H4 (cell line): ENCODE results near the gene TECPR2. TPM values are rescaled to one million over a fixed set of nuclear protein-coding genes. Genes with fewer than 3 reads are reported as not detected.
"Not testable (repeated sequence)": the region's sequence is repeated elsewhere in the genome, so short reads cannot be mapped to it uniquely, and the experiment has no call there.

Experiments used
- DNase-seq: peaks from one replicate; pipeline ENCODE4 v3.0.0-alpha.2; 2015; ENCODE audit warnings: low spot score
- total RNA-seq: library from RNA; depleted of rRNA; stranded (reverse); fragments of >200 nt; shearing (Covaris generic); gene quantifications from 2 replicates; pipeline ENCODE4 v1.2.3, GENCODE V29; 2014; rRNA removed

The TECPR2 gene
- total RNA-seq = 3.0 and 3.6 TPM in 2 replicates

GRCh38 chr14:102362545-102363181, at the start of gene TECPR2, which contains the start of gene CINP:
Gene TECPR2 (plus strand): TSS chr14:102362941. CDS start chr14:102376722, 13,781 bp downstream.
Gene CINP (minus strand): TSS chr14:102362890. CDS start chr14:102362851, 39 bp downstream.
- peak; percentile 91 for DNase-seq

GRCh38 chr14:102314242-102315011, 48.3 kb upstream of the TECPR2 start:
- peak; percentile 68 for DNase-seq

- DNase-seq = no peak
These were observed 47.6 kb upstream of the TECPR2 start for GRCh38 chr14:102315121-102315520.

GRCh38 chr14:102316338-102316742, 46.4 kb upstream of the TECPR2 start:
- peak; percentile 52 for DNase-seq

- peak; percentile 89 for DNase-seq
These were observed 45.8 kb upstream of the TECPR2 start for GRCh38 chr14:102316743-102317563.

GRCh38 chr14:102317564-102318248, 45.0 kb upstream of the TECPR2 start:
- no peak for DNase-seq

GRCh38 chr14:102318781-102319276, 43.9 kb upstream of the TECPR2 start:
- DNase-seq = no peak

GRCh38 chr14:102319351-102320032, 43.2 kb upstream of the TECPR2 start, which contains the start of gene ZNF839:
Gene ZNF839 (plus strand): TSS chr14:102319746. CDS start chr14:102319766, 20 bp downstream.
- peak; percentile 90 for DNase-seq

- no peak for DNase-seq
These were observed 42.6 kb upstream of the TECPR2 start for GRCh38 chr14:102320033-102320660.

- no peak for DNase-seq
These were observed 41.9 kb upstream of the TECPR2 start for GRCh38 chr14:102320671-102321455.

GRCh38 chr14:102321456-102322422, 41.0 kb upstream of the TECPR2 start:
- no peak for DNase-seq

- peak; percentile 76 for DNase-seq
These were observed 39.6 kb upstream of the TECPR2 start for GRCh38 chr14:102323102-102323501.

- DNase-seq = no peak
These were observed 36.9 kb upstream of the TECPR2 start for GRCh38 chr14:102325791-102326345.

- DNase-seq = no peak
These were observed 36.2 kb upstream of the TECPR2 start for GRCh38 chr14:102326583-102326982.

- not testable (repeated sequence) for DNase-seq
These were observed 33.4 kb upstream of the TECPR2 start for GRCh38 chr14:102329381-102329780.

- no peak for DNase-seq
These were observed 31.9 kb upstream of the TECPR2 start for GRCh38 chr14:102330806-102331205.

- no peak for DNase-seq
These were observed 29.4 kb upstream of the TECPR2 start for GRCh38 chr14:102333390-102333789.
